ENCODE results near the gene XRCC2.

GRCh38 chr7:152633504-152633903 is 42.4 kb downstream of the XRCC2 start:
- TF ChIP-seq POLR2A (IDR thresholded peaks at IDR 0.05) (no peak), CTCF (IDR thresholded peaks at IDR 0.05 in 8 of 11, conservative IDR thresholded peaks at IDR 0.05 in 3 of 11) (no peak)
